ENCODE results near the gene NTRK1.
A peak's percentile ranks its signal among the peaks of the same experiment; 100 is the strongest.

NTRK1 gene

DNA sequence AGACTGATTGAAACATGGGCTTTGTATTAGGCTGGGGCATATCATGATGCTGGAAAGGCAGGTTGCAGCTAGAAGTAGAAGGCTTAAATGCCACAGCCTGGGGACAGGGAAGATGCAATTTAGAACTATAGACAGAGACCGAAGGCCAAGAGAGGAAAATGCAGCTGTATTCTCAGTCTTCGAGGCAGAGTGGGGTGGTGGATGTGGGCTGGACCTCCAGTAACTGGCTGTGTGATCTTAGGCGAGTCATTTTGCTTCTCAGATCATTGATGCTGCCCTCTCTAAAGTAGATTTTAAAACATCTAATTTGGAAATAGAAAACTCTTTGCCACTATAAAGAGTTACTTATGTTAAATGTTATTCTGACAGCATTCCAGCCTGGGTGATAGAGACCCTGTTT is 26.3 kb upstream of the NTRK1 start:
- no peak for DNase-seq
- no peak overlapping the region for H3K27ac Mint-ChIP-seq
- TF ChIP-seq, protein P1, sequence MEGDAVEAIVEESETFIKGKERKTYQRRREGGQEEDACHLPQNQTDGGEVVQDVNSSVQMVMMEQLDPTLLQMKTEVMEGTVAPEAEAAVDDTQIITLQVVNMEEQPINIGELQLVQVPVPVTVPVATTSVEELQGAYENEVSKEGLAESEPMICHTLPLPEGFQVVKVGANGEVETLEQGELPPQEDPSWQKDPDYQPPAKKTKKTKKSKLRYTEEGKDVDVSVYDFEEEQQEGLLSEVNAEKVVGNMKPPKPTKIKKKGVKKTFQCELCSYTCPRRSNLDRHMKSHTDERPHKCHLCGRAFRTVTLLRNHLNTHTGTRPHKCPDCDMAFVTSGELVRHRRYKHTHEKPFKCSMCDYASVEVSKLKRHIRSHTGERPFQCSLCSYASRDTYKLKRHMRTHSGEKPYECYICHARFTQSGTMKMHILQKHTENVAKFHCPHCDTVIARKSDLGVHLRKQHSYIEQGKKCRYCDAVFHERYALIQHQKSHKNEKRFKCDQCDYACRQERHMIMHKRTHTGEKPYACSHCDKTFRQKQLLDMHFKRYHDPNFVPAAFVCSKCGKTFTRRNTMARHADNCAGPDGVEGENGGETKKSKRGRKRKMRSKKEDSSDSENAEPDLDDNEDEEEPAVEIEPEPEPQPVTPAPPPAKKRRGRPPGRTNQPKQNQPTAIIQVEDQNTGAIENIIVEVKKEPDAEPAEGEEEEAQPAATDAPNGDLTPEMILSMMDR (IDR thresholded peaks at IDR 0.05), result no peak
- H3K9me3 Mint-ChIP-seq, result no peaks in the 10 kb centered on the region
- H3K27me3 Mint-ChIP-seq (ENCODE audit: low read depth, poor library complexity), result peaks cover 73% of the 10 kb centered on the region
- H3K4me1 Mint-ChIP-seq, result peaks cover 35% of the 10 kb centered on the region
- H3K4me3 Mint-ChIP-seq, result no peak overlapping the region
- H3K36me3 Mint-ChIP-seq (ENCODE audit: low read depth), result no peaks in the 10 kb centered on the region

DNA sequence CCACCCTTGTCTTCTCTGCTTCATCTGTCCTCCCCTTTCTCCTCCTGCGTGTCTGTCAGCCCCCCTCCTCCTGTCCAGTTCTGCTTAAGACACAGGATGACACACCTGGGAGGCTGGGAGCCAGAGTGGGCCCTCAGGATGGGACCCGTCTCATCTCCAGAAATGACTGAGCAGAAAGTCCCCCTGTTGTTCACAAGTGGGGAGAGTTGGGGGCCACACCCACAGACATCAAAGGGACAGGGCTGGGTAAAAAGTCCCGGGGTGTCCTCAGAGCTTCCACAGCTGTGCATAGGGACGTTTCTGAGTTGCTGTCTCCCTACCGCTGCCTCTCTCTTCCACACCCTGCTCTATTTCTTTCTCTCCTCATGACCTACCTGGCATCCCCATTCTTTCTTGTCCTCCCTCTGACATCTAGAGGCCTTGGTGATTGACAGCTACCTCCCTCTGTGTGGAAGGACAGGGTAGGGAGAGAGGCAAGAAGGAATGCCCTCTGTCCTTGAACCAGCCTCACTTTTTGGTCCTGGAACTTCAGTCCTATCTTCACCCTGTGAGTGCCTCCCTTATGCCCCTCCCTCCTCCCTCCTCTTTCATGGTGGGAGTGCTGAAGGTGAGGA is 24.5 kb upstream of the NTRK1 start:
- Mint-ChIP-seq H3K36me3 (ENCODE audit: low read depth) (no peaks in the 10 kb centered on the region), H3K9me3 (no peaks in the 10 kb centered on the region), H3K4me1 (peaks cover 49% of the 10 kb centered on the region), H3K27me3 (ENCODE audit: low read depth, poor library complexity) (peaks cover 82% of the 10 kb centered on the region), H3K27ac (no peak overlapping the region), H3K4me3 (no peak overlapping the region)
- TF ChIP-seq, protein P1 (IDR thresholded peaks at IDR 0.05), result no peak
- DNase-seq, result no peak

DNA sequence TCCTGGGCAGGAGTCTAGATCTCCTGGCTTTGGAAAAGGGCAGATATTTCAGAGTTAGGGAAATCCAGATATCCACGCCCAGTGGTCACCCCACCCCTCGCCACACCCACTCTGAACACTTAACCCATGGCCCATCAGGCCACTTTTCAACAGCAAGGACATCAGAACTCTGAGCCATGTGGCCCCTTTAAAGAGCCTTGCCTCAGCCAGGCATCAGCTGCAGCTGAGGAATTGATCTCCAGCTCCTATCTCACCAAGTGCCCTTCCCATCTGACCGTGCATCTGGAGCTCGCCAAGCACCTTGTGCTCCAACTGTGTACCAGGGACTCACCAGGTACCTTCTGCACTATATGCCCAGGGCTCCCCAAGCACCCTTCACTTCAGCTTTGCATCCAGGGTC is 23.8 kb upstream of the NTRK1 start:
- no peak overlapping the region for H3K4me3 Mint-ChIP-seq
- no peaks in the 10 kb centered on the region for H3K36me3 Mint-ChIP-seq (ENCODE audit: low read depth)
- no peak for DNase-seq
- no peaks in the 10 kb centered on the region for H3K9me3 Mint-ChIP-seq
- no peak overlapping the region for H3K27ac Mint-ChIP-seq
- H3K27me3 Mint-ChIP-seq (ENCODE audit: low read depth, poor library complexity), result peaks cover 82% of the 10 kb centered on the region
- peaks cover 48% of the 10 kb centered on the region for H3K4me1 Mint-ChIP-seq
- TF ChIP-seq, protein P1 (IDR thresholded peaks at IDR 0.05), result no peak

DNA sequence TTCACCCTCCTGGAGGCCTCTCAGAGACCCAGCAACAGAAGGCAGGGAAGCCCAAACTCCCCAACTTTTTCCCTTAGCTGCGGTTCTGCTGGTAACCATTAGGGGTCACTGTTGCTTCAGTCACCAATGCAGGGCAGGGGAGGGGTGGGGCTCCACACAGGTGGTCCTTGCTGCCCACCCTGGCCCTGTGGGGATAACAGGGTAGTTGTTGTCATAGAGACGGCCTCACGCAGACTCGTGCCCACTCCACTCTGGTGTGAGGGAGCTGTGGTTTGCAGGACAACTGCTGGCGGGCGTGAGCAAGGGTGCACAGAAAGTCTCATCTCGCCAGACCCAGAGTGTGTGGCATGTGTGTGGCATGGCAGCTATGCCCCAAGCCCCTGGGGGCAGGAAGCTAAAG is 21.7 kb upstream of the NTRK1 start:
- H3K4me3 Mint-ChIP-seq, result no peak overlapping the region
- H3K36me3 Mint-ChIP-seq (ENCODE audit: low read depth), result no peaks in the 10 kb centered on the region
- peak; percentile 66 for DNase-seq
- TF ChIP-seq, protein P1 (IDR thresholded peaks at IDR 0.05), result peak; percentile 89
- peaks cover 50% of the 10 kb centered on the region for H3K4me1 Mint-ChIP-seq
- no peak overlapping the region for H3K27ac Mint-ChIP-seq
- H3K9me3 Mint-ChIP-seq, result no peaks in the 10 kb centered on the region
- H3K27me3 Mint-ChIP-seq (ENCODE audit: low read depth, poor library complexity), result peaks cover 85% of the 10 kb centered on the region

DNA sequence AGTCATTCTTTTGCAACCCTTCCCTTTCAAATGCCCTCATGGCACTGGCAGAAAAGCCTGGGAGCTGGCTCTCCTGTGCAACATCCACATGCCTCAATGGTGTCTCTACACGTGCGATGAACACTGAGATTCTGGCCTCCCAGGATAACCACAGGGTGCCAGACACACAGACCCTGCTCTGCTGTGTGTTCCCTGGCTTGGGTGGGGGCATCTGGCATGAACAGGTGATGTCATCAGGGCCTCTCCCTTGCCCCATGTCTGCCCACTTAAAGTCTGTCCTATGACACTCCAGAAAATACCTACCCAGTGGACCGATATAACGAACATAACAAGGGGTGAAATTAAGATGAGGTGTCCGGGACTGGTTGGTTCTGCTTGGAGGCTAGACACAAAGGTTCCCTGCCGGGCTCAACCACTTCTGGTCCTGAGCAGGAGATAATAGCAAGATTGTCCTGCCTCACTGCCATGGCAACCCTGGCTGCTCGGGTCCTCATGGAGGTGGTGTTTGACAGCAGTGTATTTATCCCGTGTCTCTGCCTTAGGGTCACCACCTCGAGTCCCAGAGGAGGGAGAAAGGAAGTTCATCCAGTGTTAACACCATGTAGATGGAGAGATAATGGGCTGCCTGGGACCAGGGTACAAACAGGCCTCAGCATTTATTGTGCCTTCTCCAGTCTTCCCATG is 21.1 kb upstream of the NTRK1 start:
- peaks cover 85% of the 10 kb centered on the region for H3K27me3 Mint-ChIP-seq (ENCODE audit: low read depth, poor library complexity)
- H3K27ac Mint-ChIP-seq, result no peak overlapping the region
- no peaks in the 10 kb centered on the region for H3K9me3 Mint-ChIP-seq
- H3K36me3 Mint-ChIP-seq (ENCODE audit: low read depth), result no peaks in the 10 kb centered on the region
- no peak for DNase-seq
- no peak overlapping the region for H3K4me3 Mint-ChIP-seq
- TF ChIP-seq, protein P1 (IDR thresholded peaks at IDR 0.05), result no peak
- peaks cover 52% of the 10 kb centered on the region for H3K4me1 Mint-ChIP-seq
